Subcutaneous abdominal adipose tissue (tissue), 5 donors: ENCODE data around the gene GRK7.
A peak's percentile ranks its signal among the peaks of the same experiment; 100 is the strongest.

Experiments used
- H3K27ac ChIP-seq: one replicate; pipeline ENCODE4 v1.7.0; 2013; ENCODE audit warnings: low read depth, mild to moderate bottlenecking, inconsistent platforms, low read length, moderate library complexity
- H3K27me3 ChIP-seq, 5 donors: one replicate each; pipeline ENCODE4 v1.7.0; 2013; ENCODE audit warnings: low read length in 5 of 5, inconsistent platforms in 1 of 5; ENCODE audit not compliant: control insufficient read depth in 5 of 5, insufficient read depth in 4 of 5
- H3K36me3 ChIP-seq, 5 donors: one replicate each; pipeline ENCODE4 v1.7.0; 2013; ENCODE audit warnings: low read length in 5 of 5; ENCODE audit not compliant: control insufficient read depth in 5 of 5, insufficient read depth in 5 of 5
- H3K4me1 ChIP-seq, 5 donors: one replicate each; pipeline ENCODE4 v1.7.0; 2013; ENCODE audit warnings: low read length in 5 of 5, mild to moderate bottlenecking in 3 of 5, moderate library complexity in 1 of 5; ENCODE audit not compliant: control insufficient read depth in 5 of 5, insufficient read depth in 5 of 5
- H3K4me3 ChIP-seq, 5 donors: one replicate each; pipeline ENCODE4 v1.7.0; 2013; ENCODE audit warnings: low read length in 5 of 5, low read depth in 1 of 5
- H3K9ac ChIP-seq, 5 donors: one replicate each; pipeline ENCODE4 v1.7.0; 2013; ENCODE audit warnings: low read length in 5 of 5, mild to moderate bottlenecking in 4 of 5, moderate library complexity in 3 of 5
- H3K9me3 ChIP-seq, 5 donors: one replicate each; pipeline ENCODE4 v1.7.0; 2013; ENCODE audit warnings: low read length in 5 of 5; ENCODE audit not compliant: control insufficient read depth in 5 of 5
- donor health status: healthy.
- donor health status: healthy.
- donor health status: healthy.
- donor health status: healthy.
- donor health status: healthy.

GRK7 gene

GRCh38 chr3:141735176-141735575 lies 28.0 kb upstream of the GRK7 start:
- Histone ChIP-seq H3K27ac (no peak overlapping the region), H3K4me3 (no peak overlapping the region), H3K27me3 (no peaks in the 10 kb centered on the region), H3K9ac (no peak overlapping the region), H3K36me3 (no peaks in the 10 kb centered on the region), H3K9me3 (no peaks in the 10 kb centered on the region), H3K4me1 (peaks cover 0 to 14% (median 10%) of the 10 kb centered on the region in 5 donors)

GRCh38 chr3:141735770-141736465 lies 27.3 kb upstream of the GRK7 start:
- Histone ChIP-seq H3K27me3 (no peaks in the 10 kb centered on the region), H3K9me3 (no peaks in the 10 kb centered on the region), H3K9ac (no peak overlapping the region), H3K4me1 (peaks cover 2 to 22% (median 17%) of the 10 kb centered on the region in 5 donors), H3K36me3 (no peaks in the 10 kb centered on the region), H3K27ac (no peak overlapping the region), H3K4me3 (no peak overlapping the region)

DNA sequence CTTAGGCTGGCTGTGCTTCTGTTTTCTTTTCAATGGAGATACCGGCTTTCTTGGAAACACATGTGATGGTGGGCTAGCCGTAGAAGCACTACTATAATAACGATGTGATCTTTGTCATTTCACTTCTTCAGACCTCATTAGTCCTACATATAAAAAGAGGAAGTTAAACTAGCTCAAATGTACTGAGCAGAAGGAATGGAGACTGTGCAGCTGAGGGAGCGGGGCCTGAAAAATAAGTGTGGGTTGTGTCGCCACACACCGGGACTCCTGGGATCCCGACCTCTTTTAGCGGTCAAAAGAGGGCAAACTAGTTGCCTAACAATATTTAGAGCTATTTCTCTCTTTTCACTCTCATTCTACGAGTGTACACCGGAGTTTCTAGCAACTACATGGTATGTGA lies 26.1 kb upstream of the GRK7 start:
- Histone ChIP-seq H3K4me3 (no peak overlapping the region), H3K9ac (no peak overlapping the region), H3K4me1 (peaks cover 5 to 26% (median 22%) of the 10 kb centered on the region in 5 donors), H3K27me3 (no peaks in the 10 kb centered on the region), H3K36me3 (no peaks in the 10 kb centered on the region), H3K9me3 (no peaks in the 10 kb centered on the region), H3K27ac (no peak overlapping the region)

DNA sequence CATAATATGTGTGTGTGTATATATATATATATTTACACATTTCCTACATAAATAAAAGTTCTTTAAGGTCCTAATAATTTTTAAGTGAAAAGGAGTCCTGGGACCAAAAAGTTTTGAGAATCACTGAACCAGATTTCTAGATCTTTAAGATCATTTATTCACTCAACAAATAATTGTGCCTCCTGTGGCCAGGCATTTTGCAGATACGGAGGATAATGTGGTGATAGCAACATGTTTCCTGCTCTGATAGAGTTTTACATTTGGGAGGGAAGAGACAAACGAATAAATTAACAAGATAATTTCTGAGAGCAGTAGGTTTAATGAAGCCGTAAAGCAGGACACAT lies 25.6 kb upstream of the GRK7 start:
- Histone ChIP-seq H3K9ac (peak overlapping the region in 4 of 5 donors; percentile 57 to 79 (median 64)), H3K4me3 (peak overlapping the region; percentile 60 to 98 (median 80)), H3K4me1 (peaks cover 5 to 26% (median 22%) of the 10 kb centered on the region in 5 donors), H3K36me3 (peaks cover 0 to 2% (median 0%) of the 10 kb centered on the region in 5 donors), H3K9me3 (no peaks in the 10 kb centered on the region), H3K27me3 (no peaks in the 10 kb centered on the region), H3K27ac (peak overlapping the region; percentile 94)

- Histone ChIP-seq H3K9me3 (no peaks in the 10 kb centered on the region), H3K9ac (peak within 1 kb of the TSS; percentile 63 to 97 (median 89)), H3K36me3 (peaks cover 0 to 3% (median 0%) of the 10 kb centered on the region in 5 donors), H3K27ac (peak within 1 kb of the TSS; percentile 94), H3K27me3 (no peaks in the 10 kb centered on the region), H3K4me3 (peak within 1 kb of the TSS; percentile 80 to 99 (median 98)), H3K4me1 (peaks cover 5 to 26% (median 25%) of the 10 kb centered on the region in 5 donors)
Measured at GRCh38 chr3:141738022-141738890, 25.0 kb upstream of the GRK7 start, which contains the start of gene RNF7. TSS of gene RNF7 (plus strand) at chr3:141738298. CDS start at chr3:141738342, 44 bp downstream.

DNA sequence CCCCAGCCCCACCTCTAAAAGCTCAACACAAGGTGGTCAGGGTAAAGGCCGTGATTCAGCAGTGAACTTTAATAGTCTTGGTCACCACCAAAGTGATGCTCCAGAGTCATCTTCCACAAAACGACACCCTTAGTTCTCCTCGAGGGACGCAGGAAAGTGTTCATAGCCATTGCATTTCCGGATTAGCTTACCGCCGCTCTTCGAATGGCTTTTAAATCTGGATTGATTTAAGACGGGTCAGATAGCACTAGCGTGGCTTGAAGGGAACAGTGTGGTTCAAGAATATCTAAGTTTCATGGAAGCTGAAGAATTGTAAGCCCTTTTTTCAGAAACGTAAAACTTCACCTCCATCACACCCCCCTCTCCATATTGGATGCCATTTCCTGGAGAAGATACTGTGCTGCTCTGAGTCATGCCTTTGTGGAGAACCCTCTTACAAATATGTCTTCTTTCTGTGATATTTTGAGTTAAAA lies 24.3 kb upstream of the GRK7 start:
- Histone ChIP-seq H3K27ac (peak overlapping the region; percentile 94), H3K9me3 (no peaks in the 10 kb centered on the region)

GRCh38 chr3:141739731-141740130 lies 23.5 kb upstream of the GRK7 start:
- Histone ChIP-seq H3K4me1 (peaks cover 5 to 26% (median 25%) of the 10 kb centered on the region in 5 donors), H3K4me3 (peak overlapping the region in 3 of 5 donors; percentile 80 to 99 (median 98)), H3K9me3 (no peaks in the 10 kb centered on the region), H3K9ac (peak overlapping the region in 4 of 5 donors; percentile 50 to 97 (median 92)), H3K27ac (peak overlapping the region; percentile 94), H3K27me3 (no peaks in the 10 kb centered on the region), H3K36me3 (peaks cover 3 to 8% (median 4%) of the 10 kb centered on the region in 5 donors)

More for the DNA sequence above, 24.3 kb upstream of the GRK7 start:
- Histone ChIP-seq H3K9ac (peak overlapping the region; percentile 57 to 97 (median 89)), H3K27me3 (no peaks in the 10 kb centered on the region), H3K36me3 (peaks cover 0 to 3% (median 0%) of the 10 kb centered on the region in 5 donors), H3K4me1 (peaks cover 5 to 26% (median 25%) of the 10 kb centered on the region in 5 donors), H3K4me3 (peak overlapping the region; percentile 80 to 99 (median 98))

- peak overlapping the region in 3 of 5 donors; percentile 50 to 97 (median 58) for H3K9ac ChIP-seq
Measured at GRCh38 chr3:141740349-141740748, 22.9 kb upstream of the GRK7 start.

DNA sequence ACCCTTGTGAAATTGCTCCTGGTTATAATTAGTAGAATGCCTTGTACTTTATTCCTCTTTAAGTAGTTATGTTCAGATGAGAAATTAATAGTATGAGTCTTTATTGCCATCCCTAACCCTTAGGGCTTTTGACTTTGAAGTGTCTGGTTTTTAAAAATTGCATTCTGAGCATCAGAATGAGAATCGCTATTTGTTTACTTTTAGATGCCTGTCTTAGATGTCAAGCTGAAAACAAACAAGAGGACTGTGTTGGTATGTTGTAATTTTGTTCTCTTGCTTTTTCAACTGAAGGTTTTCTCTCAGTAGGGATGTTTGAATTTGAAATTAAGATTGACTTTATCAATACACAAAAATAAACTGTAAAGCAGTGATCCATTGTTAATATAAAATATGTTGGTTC lies 19.9 kb upstream of the GRK7 start:
- H3K4me3 ChIP-seq: no peak overlapping the region
- peaks cover 15 to 39% (median 32%) of the 10 kb centered on the region in 5 donors for H3K36me3 ChIP-seq
- peak overlapping the region in 1 of 5 donors; percentile 47 for H3K9ac ChIP-seq
- H3K27me3 ChIP-seq: no peaks in the 10 kb centered on the region
- no peak overlapping the region for H3K27ac ChIP-seq
- H3K4me1 ChIP-seq: peaks cover 5 to 26% (median 25%) of the 10 kb centered on the region in 5 donors
- H3K9me3 ChIP-seq: no peaks in the 10 kb centered on the region

More at GRCh38 chr3:141740349-141740748, 22.9 kb upstream of the GRK7 start:
- Histone ChIP-seq H3K9me3 (no peaks in the 10 kb centered on the region), H3K4me3 (no peak overlapping the region), H3K27me3 (no peaks in the 10 kb centered on the region), H3K36me3 (peaks cover 8 to 12% (median 11%) of the 10 kb centered on the region in 5 donors), H3K4me1 (peaks cover 5 to 26% (median 25%) of the 10 kb centered on the region in 5 donors), H3K27ac (peak overlapping the region; percentile 94)
